H9 (cell line): Measurements from ENCODE around the gene GCN1. TPM values are rescaled to one million over a fixed set of nuclear protein-coding genes. Genes with fewer than 3 reads are reported as not detected.

Source experiments
- DNase-seq: peaks from one replicate; pipeline ENCODE4 v3.0.0-alpha.2; 2017
- H2AFZ ChIP-seq: one replicate; pipeline ENCODE4 v1.6.1; 2013; ENCODE audit warnings: mild to moderate bottlenecking, low read length, control low read depth, moderate library complexity
- H2AK5ac ChIP-seq: 2 replicates; pipeline ENCODE4 v1.6.1; 2013; ENCODE audit warnings: low read length, control low read depth, mixed read lengths; ENCODE audit not compliant: insufficient read length
- H2BK120ac ChIP-seq: one replicate; pipeline ENCODE4 v1.6.1; 2013; ENCODE audit warnings: low read depth, mild to moderate bottlenecking, low read length, control low read depth, inconsistent platforms; ENCODE audit not compliant: poor library complexity, severe bottlenecking
- H2BK12ac ChIP-seq: 2 replicates; pipeline ENCODE4 v1.6.1; 2013; ENCODE audit warnings: low read length, control low read depth, mixed read lengths, low read depth; ENCODE audit not compliant: insufficient read length
- H2BK15ac ChIP-seq: 2 replicates; pipeline ENCODE4 v1.6.1; 2013; ENCODE audit warnings: low read depth, low read length, control low read depth
- H2BK20ac ChIP-seq: one replicate; pipeline ENCODE4 v1.6.1; 2013; ENCODE audit warnings: low read depth, mild to moderate bottlenecking, low read length, control low read depth, inconsistent platforms; ENCODE audit not compliant: poor library complexity, severe bottlenecking
- H2BK5ac ChIP-seq: 2 replicates; pipeline ENCODE4 v1.6.1; 2013; ENCODE audit warnings: low read length, control low read depth, mixed read lengths; ENCODE audit not compliant: insufficient read length
- H3K14ac ChIP-seq: 2 replicates; pipeline ENCODE4 v1.6.1; 2013; ENCODE audit warnings: low read length, control low read depth; ENCODE audit not compliant: insufficient read depth
- H3K18ac ChIP-seq: 2 replicates; pipeline ENCODE4 v1.6.1; 2013; ENCODE audit warnings: low read depth, mild to moderate bottlenecking, mixed read lengths, low read length, control low read depth; ENCODE audit not compliant: insufficient read length
- H3K23ac ChIP-seq: 2 replicates; pipeline ENCODE4 v1.6.1; 2013; ENCODE audit warnings: low read length, control low read depth, mixed read lengths, low read depth; ENCODE audit not compliant: insufficient read length
- H3K23me2 ChIP-seq: 2 replicates; pipeline ENCODE4 v1.6.1; 2013; ENCODE audit warnings: low read depth, mild to moderate bottlenecking, mixed read lengths, low read length, control low read depth; ENCODE audit not compliant: insufficient read length, poor library complexity, severe bottlenecking
- H3K27ac ChIP-seq: 2 replicates; pipeline ENCODE4 v1.5.1; 2013; ENCODE audit warnings: low read length, control low read depth, mixed read lengths, low read depth; ENCODE audit not compliant: insufficient read length
- H3K27me3 ChIP-seq: 2 replicates; pipeline ENCODE4 v1.6.1; 2013; ENCODE audit warnings: low read length, control low read depth, inconsistent platforms; ENCODE audit not compliant: insufficient read depth
- H3K4ac ChIP-seq: 2 replicates; pipeline ENCODE4 v1.6.1; 2013; ENCODE audit warnings: low read depth, mild to moderate bottlenecking, control low read depth, inconsistent platforms, low read length, moderate library complexity
- H3K4me1 ChIP-seq: 2 replicates; pipeline ENCODE4 v1.6.1; 2013; ENCODE audit warnings: low read length, control low read depth, inconsistent platforms; ENCODE audit not compliant: insufficient read depth
- H3K4me2 ChIP-seq: 2 replicates; pipeline ENCODE4 v1.6.1; 2013; ENCODE audit warnings: low read length, control low read depth, mixed read lengths; ENCODE audit not compliant: insufficient read length, insufficient read depth
- H3K56ac ChIP-seq: 2 replicates; pipeline ENCODE4 v1.6.1; 2013; ENCODE audit warnings: low read depth, mild to moderate bottlenecking, mixed read lengths, low read length, control low read depth; ENCODE audit not compliant: insufficient read length
- H3K79me1 ChIP-seq: 2 replicates; pipeline ENCODE4 v1.6.1; 2013; ENCODE audit warnings: low read depth, mild to moderate bottlenecking, moderate library complexity, low read length, control low read depth, inconsistent platforms; ENCODE audit not compliant: insufficient read depth, poor library complexity, severe bottlenecking
- H3K79me2 ChIP-seq: 2 replicates; pipeline ENCODE4 v1.6.1; 2013; ENCODE audit warnings: low read length, control low read depth, inconsistent platforms; ENCODE audit not compliant: insufficient read depth
- H3K9ac ChIP-seq: 2 replicates; pipeline ENCODE4 v1.6.1; 2013; ENCODE audit warnings: low read length, control low read depth, mixed read lengths; ENCODE audit not compliant: insufficient read length; ENCODE audit errors: extremely low read depth
- H3K9me3 ChIP-seq: one replicate; pipeline ENCODE4 v1.6.1; 2013; ENCODE audit warnings: low read depth, low read length, inconsistent platforms; ENCODE audit not compliant: control insufficient read depth
- H3T11ph ChIP-seq: one replicate; pipeline ENCODE4 v1.6.1; 2013; ENCODE audit warnings: mild to moderate bottlenecking, low read length, control low read depth, inconsistent platforms
- H4K20me1 ChIP-seq: one replicate; pipeline ENCODE4 v1.6.1; 2013; ENCODE audit not compliant: control insufficient read depth, insufficient read length, insufficient read depth
- H4K5ac ChIP-seq: 2 replicates; pipeline ENCODE4 v1.6.1; 2013; ENCODE audit warnings: low read depth, mild to moderate bottlenecking, mixed read lengths, low read length, control low read depth; ENCODE audit not compliant: insufficient read length
- H4K8ac ChIP-seq: replicated peaks from 2 replicates; pipeline ENCODE4 v1.6.1; 2013; ENCODE audit warnings: low read length, control low read depth, mixed read lengths, low read depth; ENCODE audit not compliant: insufficient read length
- H4K91ac ChIP-seq: 2 replicates; pipeline ENCODE4 v1.6.1; 2013; ENCODE audit warnings: low read depth, mild to moderate bottlenecking, moderate library complexity, mixed read lengths, low read length, control low read depth; ENCODE audit not compliant: insufficient read length
- H3K27ac Mint-ChIP-seq, 3 experiments: 2 replicates in 2 of 3; 3 replicates in 1 of 3; pipeline ENCODE4 v1.8.0; 2020 to 2021; ENCODE audit warnings: mixed read lengths in 3 of 3, mild to moderate bottlenecking in 1 of 3, moderate library complexity in 1 of 3
- H3K27me3 Mint-ChIP-seq: 2 replicates; pipeline ENCODE4 v1.8.0; 2021; ENCODE audit warnings: low read depth, mild to moderate bottlenecking, moderate library complexity, mixed read lengths
- H3K36me3 Mint-ChIP-seq, 3 experiments: 2 replicates in 2 of 3; 3 replicates in 1 of 3; pipeline ENCODE4 v1.8.0; 2020 to 2021; ENCODE audit warnings: low read depth in 3 of 3, mixed read lengths in 3 of 3; ENCODE audit not compliant: insufficient read depth in 1 of 3
- H3K4me1 Mint-ChIP-seq, 2 experiments: 2 replicates each; pipeline ENCODE4 v1.8.0; 2020; ENCODE audit warnings: mixed read lengths in 2 of 2
- H3K4me3 Mint-ChIP-seq, 2 experiments: 2 replicates in 1 of 2; 3 replicates in 1 of 2; pipeline ENCODE4 v1.8.0; 2020 to 2021; ENCODE audit warnings: mild to moderate bottlenecking in 2 of 2, mixed read lengths in 2 of 2, moderate library complexity in 1 of 2
- H3K9me3 Mint-ChIP-seq, 2 experiments: 2 replicates in 1 of 2; 3 replicates in 1 of 2; pipeline ENCODE4 v1.8.0; 2020; ENCODE audit warnings: mild to moderate bottlenecking in 2 of 2, mixed read lengths in 2 of 2, moderate library complexity in 1 of 2
- WGBS: extraction: QIAGEN DNeasy Blood & Tissue Kit; methylation state at CpG from one replicate; pipeline ENCODE4 v1.1.7; 2013; ENCODE audit warnings: missing lambda C conversion rate, low lambda C conversion rate, mixed read lengths; ENCODE audit not compliant: insufficient read length; ENCODE audit errors: extremely low coverage; 5-methylcytosine and 5-hydroxymethylcytosine counted together
- total RNA-seq: library from RNA; stranded (reverse); gene quantifications from 2 replicates; pipeline ENCODE4 v1.2.1, GENCODE V29; 2021
- TF ChIP-seq, protein P1 (sequence below): fragments of 200-600 bp; sonication (generic); conservative IDR thresholded peaks from 3 replicates; pipeline ENCODE4 v1.8.0; 2021; ENCODE audit warnings: antibody characterized with exemption, mild to moderate bottlenecking

Gene GCN1
- total RNA-seq, 1 experiment from 2014 or later = 137 TPM

DNA sequence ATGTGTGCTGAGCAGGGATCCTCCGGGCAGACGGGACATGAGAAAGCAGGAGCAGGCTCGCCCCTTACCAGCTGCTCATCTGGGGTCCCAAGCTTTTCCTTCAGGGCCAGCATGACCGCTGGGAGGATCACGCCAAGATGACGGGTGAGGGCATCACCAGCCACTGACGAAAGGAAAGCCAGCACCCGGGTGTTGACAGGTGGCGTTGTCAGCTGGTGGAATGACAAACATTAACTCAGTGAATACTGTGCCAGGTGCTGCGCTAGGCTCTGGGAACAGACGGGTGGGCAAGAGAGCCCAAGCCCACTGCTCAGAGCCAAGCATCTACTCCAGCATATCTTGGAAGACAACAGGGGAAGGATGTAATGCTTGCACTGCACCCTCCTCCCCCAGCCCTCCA is 56.7 kb downstream of the GCN1 start:
- Histone ChIP-seq H2BK12ac (no peak overlapping the region), H3K23ac (no peak overlapping the region), H3K9me3 (no peaks in the 10 kb centered on the region), H3K27me3 (no peaks in the 10 kb centered on the region), H2BK120ac (no peak overlapping the region), H3K14ac (no peak overlapping the region), H3K79me1 (no peaks in the 10 kb centered on the region), H2BK15ac (no peak overlapping the region), H2BK20ac (no peak overlapping the region), H4K91ac (no peak overlapping the region), H3K18ac (no peak overlapping the region), H4K20me1 (no peaks in the 10 kb centered on the region), H3K79me2 (no peaks in the 10 kb centered on the region), H3K4ac (no peak overlapping the region), H3K4me2 (no peak overlapping the region), H4K5ac (no peak overlapping the region), H3T11ph (no peak overlapping the region), H2AFZ (no peak overlapping the region), H3K4me1 (no peaks in the 10 kb centered on the region), H3K9ac (no peak overlapping the region), H3K23me2 (no peaks in the 10 kb centered on the region), H2AK5ac (no peak overlapping the region), H3K27ac (no peak overlapping the region), H2BK5ac (no peak overlapping the region), H3K56ac (no peak overlapping the region), H4K8ac (no peak overlapping the region)
- Mint-ChIP-seq H3K4me1 (no peaks in the 10 kb centered on the region), H3K4me3 (no peak overlapping the region), H3K27ac (peak overlapping the region in 1 of 3 experiments; percentile 74; a peak in 1 of 7 replicates), H3K9me3 (no peaks in the 10 kb centered on the region), H3K36me3 (peaks cover 66 to 97% (median 96%) of the 10 kb centered on the region in 3 experiments; a peak in 6 of 7 replicates), H3K27me3 (no peaks in the 10 kb centered on the region)
- DNase-seq = no peak
- TF ChIP-seq, protein P1, sequence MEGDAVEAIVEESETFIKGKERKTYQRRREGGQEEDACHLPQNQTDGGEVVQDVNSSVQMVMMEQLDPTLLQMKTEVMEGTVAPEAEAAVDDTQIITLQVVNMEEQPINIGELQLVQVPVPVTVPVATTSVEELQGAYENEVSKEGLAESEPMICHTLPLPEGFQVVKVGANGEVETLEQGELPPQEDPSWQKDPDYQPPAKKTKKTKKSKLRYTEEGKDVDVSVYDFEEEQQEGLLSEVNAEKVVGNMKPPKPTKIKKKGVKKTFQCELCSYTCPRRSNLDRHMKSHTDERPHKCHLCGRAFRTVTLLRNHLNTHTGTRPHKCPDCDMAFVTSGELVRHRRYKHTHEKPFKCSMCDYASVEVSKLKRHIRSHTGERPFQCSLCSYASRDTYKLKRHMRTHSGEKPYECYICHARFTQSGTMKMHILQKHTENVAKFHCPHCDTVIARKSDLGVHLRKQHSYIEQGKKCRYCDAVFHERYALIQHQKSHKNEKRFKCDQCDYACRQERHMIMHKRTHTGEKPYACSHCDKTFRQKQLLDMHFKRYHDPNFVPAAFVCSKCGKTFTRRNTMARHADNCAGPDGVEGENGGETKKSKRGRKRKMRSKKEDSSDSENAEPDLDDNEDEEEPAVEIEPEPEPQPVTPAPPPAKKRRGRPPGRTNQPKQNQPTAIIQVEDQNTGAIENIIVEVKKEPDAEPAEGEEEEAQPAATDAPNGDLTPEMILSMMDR = no peak
- WGBS = no CpG with 5 or more reads among the region's 11 CpGs
